IMR-90 (cell line): Measurements from ENCODE around the gene PAX8. TPM values are rescaled to one million over a fixed set of nuclear protein-coding genes. Genes with fewer than 3 reads are reported as not detected.

ENCODE experiments used
- ATAC-seq: fragments of 200-7000 bp; cut with Tn5 transposase; 2 replicates; pipeline ENCODE4 v1.9.1; 2020; ENCODE audit warnings: low read depth, mild to moderate bottlenecking, moderate library complexity
- BruUV-seq: library from RNA; stranded (reverse); fragments of 400-500 nt; replicated peaks from 2 replicates; lab custom pipeline; 2021; lab: Mats Ljungman, UMichigan
- CTCF ChIA-PET: fragments of 300-600 bp; formaldehyde crosslinking; extraction: SDS; loops from one replicate; lab custom pipeline; 2021; ENCODE audit warnings: antibody characterized with exemption; lab: Yijun Ruan, JAX
- POLR2A ChIA-PET: fragments of 300-600 bp; sonication (Branson Sonifier 250); formaldehyde crosslinking; loops from one replicate; lab custom pipeline; 2022; ENCODE audit warnings: antibody characterized with exemption; ENCODE audit not compliant: unreplicated experiment; lab: Charles Lee
- DNase-seq: peaks from one replicate; pipeline ENCODE4 v3.0.0; 2013
- H2AFZ ChIP-seq: replicated peaks from 2 replicates; pipeline ENCODE3; 2013; ENCODE audit warnings: low read length, mild to moderate bottlenecking; ENCODE audit not compliant: poor library complexity
- H2AK5ac ChIP-seq: 2 replicates; pipeline ENCODE4 v1.6.1; 2013; ENCODE audit warnings: low read depth, low read length, inconsistent platforms
- H2AK9ac ChIP-seq: replicated peaks from 2 replicates; pipeline ENCODE3; 2013; ENCODE audit warnings: mild to moderate bottlenecking, low read depth, low read length, moderate library complexity; ENCODE audit not compliant: poor library complexity
- H2BK120ac ChIP-seq: 2 replicates; pipeline ENCODE4 v1.6.1; 2013; ENCODE audit warnings: low read depth, low read length, inconsistent platforms
- H2BK15ac ChIP-seq: 3 replicates; pipeline ENCODE4 v1.6.1; 2013; ENCODE audit warnings: low read depth, low read length, inconsistent platforms
- H2BK20ac ChIP-seq: 2 replicates; pipeline ENCODE4 v1.6.1; 2013; ENCODE audit warnings: low read depth, mild to moderate bottlenecking, inconsistent platforms, low read length, moderate library complexity
- H2BK5ac ChIP-seq: 2 replicates; pipeline ENCODE4 v1.6.1; 2013; ENCODE audit warnings: mild to moderate bottlenecking, low read depth, low read length, inconsistent platforms; ENCODE audit not compliant: poor library complexity, severe bottlenecking
- H3K14ac ChIP-seq: replicated peaks from 2 replicates; pipeline ENCODE4 v1.6.1; 2013; ENCODE audit warnings: low read depth, low read length, inconsistent platforms
- H3K18ac ChIP-seq: 2 replicates; pipeline ENCODE4 v1.6.1; 2013; ENCODE audit warnings: low read depth, low read length, control low read depth
- H3K23ac ChIP-seq: 2 replicates; pipeline ENCODE4 v1.6.1; 2013; ENCODE audit warnings: low read depth, low read length, inconsistent platforms
- H3K27ac ChIP-seq: 2 replicates; pipeline ENCODE4 v1.5.1; 2013; ENCODE audit warnings: mild to moderate bottlenecking, control low read depth, low read length; ENCODE audit not compliant: insufficient read depth
- H3K27me3 ChIP-seq: 2 replicates; pipeline ENCODE4 v1.6.1; 2013; ENCODE audit warnings: low read length; ENCODE audit not compliant: control insufficient read depth, insufficient read depth
- H3K36me3 ChIP-seq: 2 replicates; pipeline ENCODE4 v1.6.1; 2013; ENCODE audit warnings: low read length, mixed read lengths; ENCODE audit not compliant: control insufficient read depth, insufficient read depth
- H3K4ac ChIP-seq: 2 replicates; pipeline ENCODE4 v1.6.1; 2013; ENCODE audit warnings: low read depth, low read length, inconsistent platforms
- H3K4me1 ChIP-seq: 2 replicates; pipeline ENCODE4 v1.6.1; 2013; ENCODE audit warnings: low read length, mixed read lengths; ENCODE audit not compliant: control insufficient read depth, insufficient read depth
- H3K4me2 ChIP-seq: 2 replicates; pipeline ENCODE4 v1.6.1; 2013; ENCODE audit warnings: low read depth, mild to moderate bottlenecking, control low read depth, low read length, moderate library complexity
- H3K4me3 ChIP-seq: 2 replicates; pipeline ENCODE4 v1.5.1; 2013; ENCODE audit warnings: low read depth, mild to moderate bottlenecking, control low read depth, low read length, moderate library complexity; ENCODE audit not compliant: insufficient read depth
- H3K56ac ChIP-seq: 2 replicates; pipeline ENCODE4 v1.6.1; 2013; ENCODE audit warnings: low read length, inconsistent platforms; ENCODE audit not compliant: insufficient read depth; ENCODE audit errors: extremely low read depth
- H3K79me1 ChIP-seq, 2 experiments: 2 replicates each; pipeline ENCODE4 v1.6.1; 2013; ENCODE audit warnings: low read length in 2 of 2, inconsistent platforms in 1 of 2, low read depth in 1 of 2
- H3K9ac ChIP-seq: 2 replicates; pipeline ENCODE4 v1.6.1; 2013; ENCODE audit warnings: low read depth, low read length, control low read depth
- H3K9me1 ChIP-seq: 2 replicates; pipeline ENCODE4 v1.6.1; 2013; ENCODE audit warnings: low read length, inconsistent platforms; ENCODE audit not compliant: insufficient read depth
- H3K9me3 ChIP-seq: 2 replicates; pipeline ENCODE4 v1.6.1; 2013; ENCODE audit warnings: low read length; ENCODE audit not compliant: control insufficient read depth, insufficient read depth
- H4K20me1 ChIP-seq: 2 replicates; pipeline ENCODE4 v1.6.1; 2013; ENCODE audit warnings: low read length, inconsistent platforms; ENCODE audit not compliant: insufficient read depth
- H4K5ac ChIP-seq: 2 replicates; pipeline ENCODE4 v1.6.1; 2013; ENCODE audit warnings: mild to moderate bottlenecking, low read depth, low read length, control low read depth
- H4K8ac ChIP-seq, 2 experiments: 2 replicates each; pipeline ENCODE4 v1.6.1; 2013; ENCODE audit warnings: low read depth in 2 of 2, low read length in 2 of 2, control low read depth in 1 of 2, inconsistent platforms in 1 of 2
- H4K91ac ChIP-seq: 2 replicates; pipeline ENCODE4 v1.6.1; 2013; ENCODE audit warnings: low read depth, low read length, inconsistent platforms; ENCODE audit not compliant: insufficient read depth
- BHLHE40 ChIP-seq: fragments of 150-350 bp; IDR thresholded peaks from 2 replicates; pipeline ENCODE4 v1.6.1; 2016; ENCODE audit warnings: mild to moderate bottlenecking, low read depth, low read length
- CEBPB ChIP-seq: IDR thresholded peaks from 2 replicates; pipeline ENCODE4 v1.6.1; 2012; ENCODE audit warnings: low read depth, low read length, improper control_type of control experiment
- CTCF ChIP-seq: conservative IDR thresholded peaks from 2 replicates; pipeline ENCODE4 v1.5.1; 2012; ENCODE audit warnings: mild to moderate bottlenecking, low read depth, low read length, improper control_type of control experiment
- FOS ChIP-seq: fragments of 150-350 bp; IDR thresholded peaks from 2 replicates; pipeline ENCODE4 v1.6.1; 2016; ENCODE audit warnings: low read depth, low read length
- MAFK ChIP-seq: IDR thresholded peaks from 2 replicates; pipeline ENCODE4 v1.6.1; 2012; ENCODE audit warnings: low read depth, low read length, improper control_type of control experiment
- MXI1 ChIP-seq: IDR thresholded peaks from 2 replicates; pipeline ENCODE4 v1.6.1; 2012; ENCODE audit warnings: low read depth, mild to moderate bottlenecking, low read length, moderate library complexity, borderline replicate concordance
- WGBS, 2 experiments: methylation state at CpG; one replicate each; pipeline versions ENCODE4 v1.1.5 to v1.1.7; 2013; ENCODE audit warnings: missing lambda C conversion rate in 2 of 2; ENCODE audit not compliant: insufficient read length in 1 of 2; ENCODE audit errors: extremely low coverage in 2 of 2; 5-methylcytosine and 5-hydroxymethylcytosine counted together
- dilution Hi-C: fragments of 300-500 bp; cut with HindIII; formaldehyde crosslinking; loops from one replicate; pipeline ENCODE4 v1.14.3; 2018; ENCODE audit warnings: low sequenced_read_pairs; ENCODE audit not compliant: unreplicated experiment
- in situ Hi-C: fragments of 300-500 bp; cut with MboI; formaldehyde crosslinking; loops from 3 replicates; pipeline ENCODE4 v1.14.3; 2019; ENCODE audit warnings: low sequenced_read_pairs, inconsistent platforms, mixed read lengths
- intact Hi-C: fragments of 100-400 bp; cut with micrococcal nuclease; formaldehyde crosslinking; loops from 2 replicates; pipeline ENCODE4 v1.10.0; 2022
- polyA plus RNA-seq, 3 experiments: library from polyadenylated mRNA; depleted of rRNA; stranded (reverse); fragments of >200 nt; gene quantifications; 2 replicates each; pipeline ENCODE4 v1.2.3, GENCODE V29; 2012; ENCODE audit warnings: low replicate concordance in 1 of 3
- total RNA-seq: library from RNA; depleted of rRNA; stranded (reverse); fragments of >200 nt; gene quantifications from 2 replicates; pipeline ENCODE4 v1.2.3, GENCODE V29; 2012

Gene PAX8
- total and polyA plus RNA-seq, 2 of the 4 experiments (the other 2 are of a cell fraction): 0.18 to 1.5 TPM

GRCh38 chr2:113178069-113178746 is 100.5 kb downstream of the PAX8 start:
- Histone ChIP-seq H3K18ac (no peak overlapping the region), H3K9me1 (peaks cover 3% of the 10 kb centered on the region; the same call in 1 of the 2 replicates), H2BK15ac (no peak overlapping the region), H3K36me3 (no peaks in the 10 kb centered on the region), H2AK5ac (no peak overlapping the region), H2BK20ac (no peak overlapping the region), H3K27me3 (peaks cover 34% of the 10 kb centered on the region), H2BK120ac (no peak overlapping the region), H4K8ac (no peak overlapping the region), H2AFZ (no peak overlapping the region), H3K4me2 (no peak overlapping the region), H3K4me1 (no peaks in the 10 kb centered on the region), H3K4me3 (no peak overlapping the region), H3K4ac (no peak overlapping the region), H4K20me1 (no peaks in the 10 kb centered on the region), H3K79me1 (no peaks in the 10 kb centered on the region), H3K27ac (no peak overlapping the region), H4K5ac (no peak overlapping the region), H2AK9ac (no peak overlapping the region), H3K14ac (no peak overlapping the region), H2BK5ac (no peak overlapping the region), H4K91ac (no peak overlapping the region), H3K23ac (no peak overlapping the region), H3K9ac (no peak overlapping the region), H3K9me3 (no peaks in the 10 kb centered on the region), H3K56ac (no peak overlapping the region)
- in situ Hi-C loops: no loop called here
- dilution Hi-C loops: no loop called here
- WGBS, 2 experiments: 69% methylated on average over 4 of the region's 11 CpGs; no CpG with 5 or more reads in 1 of the 2 experiments
- intact Hi-C loops: no loop called here
- DNase-seq (no peak), ATAC-seq (no peak)
- ChIA-PET POLR2A (no interaction called here), CTCF (no interaction called here)
- TF ChIP-seq MAFK (no peak), FOS (no peak), BHLHE40 (no peak), MXI1 (no peak), CEBPB (no peak), CTCF (no peak)
- no TSS peak for BruUV-seq
